IMR-90 (cell line): ENCODE data around the gene ARFIP2. TPM values are rescaled to one million over a fixed set of nuclear protein-coding genes. Genes with fewer than 3 reads are reported as not detected.
A peak's percentile ranks its signal among the peaks of the same experiment; 100 is the strongest.

Experiments used
- ATAC-seq: fragments of 200-7000 bp; cut with Tn5 transposase; 2 replicates; pipeline ENCODE4 v1.9.1; 2020; ENCODE audit warnings: low read depth, mild to moderate bottlenecking, moderate library complexity
- BruUV-seq: library from RNA; stranded (reverse); fragments of 400-500 nt; replicated peaks from 2 replicates; lab custom pipeline; 2021; lab: Mats Ljungman, UMichigan
- CTCF ChIA-PET: fragments of 300-600 bp; formaldehyde crosslinking; extraction: SDS; loops from one replicate; lab custom pipeline; 2021; ENCODE audit warnings: antibody characterized with exemption; lab: Yijun Ruan, JAX
- POLR2A ChIA-PET: fragments of 300-600 bp; sonication (Branson Sonifier 250); formaldehyde crosslinking; loops from one replicate; lab custom pipeline; 2022; ENCODE audit warnings: antibody characterized with exemption; ENCODE audit not compliant: unreplicated experiment; lab: Charles Lee
- DNase-seq: peaks from one replicate; pipeline ENCODE4 v3.0.0; 2013
- H2AFZ ChIP-seq: replicated peaks from 2 replicates; pipeline ENCODE3; 2013; ENCODE audit warnings: low read length, mild to moderate bottlenecking; ENCODE audit not compliant: poor library complexity
- H2AK5ac ChIP-seq: 2 replicates; pipeline ENCODE4 v1.6.1; 2013; ENCODE audit warnings: low read depth, low read length, inconsistent platforms
- H2AK9ac ChIP-seq: replicated peaks from 2 replicates; pipeline ENCODE3; 2013; ENCODE audit warnings: mild to moderate bottlenecking, low read depth, low read length, moderate library complexity; ENCODE audit not compliant: poor library complexity
- H2BK120ac ChIP-seq: 2 replicates; pipeline ENCODE4 v1.6.1; 2013; ENCODE audit warnings: low read depth, low read length, inconsistent platforms
- H2BK15ac ChIP-seq: 3 replicates; pipeline ENCODE4 v1.6.1; 2013; ENCODE audit warnings: low read depth, low read length, inconsistent platforms
- H2BK20ac ChIP-seq: 2 replicates; pipeline ENCODE4 v1.6.1; 2013; ENCODE audit warnings: low read depth, mild to moderate bottlenecking, inconsistent platforms, low read length, moderate library complexity
- H2BK5ac ChIP-seq: 2 replicates; pipeline ENCODE4 v1.6.1; 2013; ENCODE audit warnings: mild to moderate bottlenecking, low read depth, low read length, inconsistent platforms; ENCODE audit not compliant: poor library complexity, severe bottlenecking
- H3K14ac ChIP-seq: replicated peaks from 2 replicates; pipeline ENCODE4 v1.6.1; 2013; ENCODE audit warnings: low read depth, low read length, inconsistent platforms
- H3K18ac ChIP-seq: 2 replicates; pipeline ENCODE4 v1.6.1; 2013; ENCODE audit warnings: low read depth, low read length, control low read depth
- H3K23ac ChIP-seq: 2 replicates; pipeline ENCODE4 v1.6.1; 2013; ENCODE audit warnings: low read depth, low read length, inconsistent platforms
- H3K27ac ChIP-seq: 2 replicates; pipeline ENCODE4 v1.5.1; 2013; ENCODE audit warnings: mild to moderate bottlenecking, control low read depth, low read length; ENCODE audit not compliant: insufficient read depth
- H3K27me3 ChIP-seq: 2 replicates; pipeline ENCODE4 v1.6.1; 2013; ENCODE audit warnings: low read length; ENCODE audit not compliant: control insufficient read depth, insufficient read depth
- H3K36me3 ChIP-seq: 2 replicates; pipeline ENCODE4 v1.6.1; 2013; ENCODE audit warnings: low read length, mixed read lengths; ENCODE audit not compliant: control insufficient read depth, insufficient read depth
- H3K4ac ChIP-seq: 2 replicates; pipeline ENCODE4 v1.6.1; 2013; ENCODE audit warnings: low read depth, low read length, inconsistent platforms
- H3K4me1 ChIP-seq: 2 replicates; pipeline ENCODE4 v1.6.1; 2013; ENCODE audit warnings: low read length, mixed read lengths; ENCODE audit not compliant: control insufficient read depth, insufficient read depth
- H3K4me2 ChIP-seq: 2 replicates; pipeline ENCODE4 v1.6.1; 2013; ENCODE audit warnings: low read depth, mild to moderate bottlenecking, control low read depth, low read length, moderate library complexity
- H3K4me3 ChIP-seq: 2 replicates; pipeline ENCODE4 v1.5.1; 2013; ENCODE audit warnings: low read depth, mild to moderate bottlenecking, control low read depth, low read length, moderate library complexity; ENCODE audit not compliant: insufficient read depth
- H3K56ac ChIP-seq: 2 replicates; pipeline ENCODE4 v1.6.1; 2013; ENCODE audit warnings: low read length, inconsistent platforms; ENCODE audit not compliant: insufficient read depth; ENCODE audit errors: extremely low read depth
- H3K79me1 ChIP-seq, 2 experiments: 2 replicates each; pipeline ENCODE4 v1.6.1; 2013; ENCODE audit warnings: low read length in 2 of 2, inconsistent platforms in 1 of 2, low read depth in 1 of 2
- H3K9ac ChIP-seq: 2 replicates; pipeline ENCODE4 v1.6.1; 2013; ENCODE audit warnings: low read depth, low read length, control low read depth
- H3K9me1 ChIP-seq: 2 replicates; pipeline ENCODE4 v1.6.1; 2013; ENCODE audit warnings: low read length, inconsistent platforms; ENCODE audit not compliant: insufficient read depth
- H3K9me3 ChIP-seq: 2 replicates; pipeline ENCODE4 v1.6.1; 2013; ENCODE audit warnings: low read length; ENCODE audit not compliant: control insufficient read depth, insufficient read depth
- H4K20me1 ChIP-seq: 2 replicates; pipeline ENCODE4 v1.6.1; 2013; ENCODE audit warnings: low read length, inconsistent platforms; ENCODE audit not compliant: insufficient read depth
- H4K5ac ChIP-seq: 2 replicates; pipeline ENCODE4 v1.6.1; 2013; ENCODE audit warnings: mild to moderate bottlenecking, low read depth, low read length, control low read depth
- H4K8ac ChIP-seq, 2 experiments: 2 replicates each; pipeline ENCODE4 v1.6.1; 2013; ENCODE audit warnings: low read depth in 2 of 2, low read length in 2 of 2, control low read depth in 1 of 2, inconsistent platforms in 1 of 2
- H4K91ac ChIP-seq: 2 replicates; pipeline ENCODE4 v1.6.1; 2013; ENCODE audit warnings: low read depth, low read length, inconsistent platforms; ENCODE audit not compliant: insufficient read depth
- CTCF ChIP-seq: conservative IDR thresholded peaks from 2 replicates; pipeline ENCODE4 v1.5.1; 2012; ENCODE audit warnings: mild to moderate bottlenecking, low read depth, low read length, improper control_type of control experiment
- FOS ChIP-seq: fragments of 150-350 bp; IDR thresholded peaks from 2 replicates; pipeline ENCODE4 v1.6.1; 2016; ENCODE audit warnings: low read depth, low read length
- MAZ ChIP-seq: IDR thresholded peaks from 2 replicates; pipeline ENCODE4 v1.6.1; 2012; ENCODE audit warnings: low read depth, mild to moderate bottlenecking, low read length, improper control_type of control experiment, moderate library complexity, borderline replicate concordance
- RAD21 ChIP-seq: IDR thresholded peaks from 2 replicates; pipeline ENCODE4 v1.6.1; 2012; ENCODE audit warnings: low read length, improper control_type of control experiment
- RCOR1 ChIP-seq: IDR thresholded peaks from 2 replicates; pipeline ENCODE4 v1.6.1; 2012; ENCODE audit warnings: mild to moderate bottlenecking, low read length, improper control_type of control experiment; ENCODE audit not compliant: insufficient replicate concordance
- SMC3 ChIP-seq: fragments of 150-350 bp; IDR thresholded peaks from 2 replicates; pipeline ENCODE4 v1.6.1; 2016; ENCODE audit warnings: low read depth, mild to moderate bottlenecking, antibody characterized with exemption, low read length, moderate library complexity
- WGBS, 2 experiments: methylation state at CpG; one replicate each; pipeline versions ENCODE4 v1.1.5 to v1.1.7; 2013; ENCODE audit warnings: missing lambda C conversion rate in 2 of 2; ENCODE audit not compliant: insufficient read length in 1 of 2; ENCODE audit errors: extremely low coverage in 2 of 2; 5-methylcytosine and 5-hydroxymethylcytosine counted together
- dilution Hi-C: fragments of 300-500 bp; cut with HindIII; formaldehyde crosslinking; loops from one replicate; pipeline ENCODE4 v1.14.3; 2018; ENCODE audit warnings: low sequenced_read_pairs; ENCODE audit not compliant: unreplicated experiment
- in situ Hi-C: fragments of 300-500 bp; cut with MboI; formaldehyde crosslinking; loops from 3 replicates; pipeline ENCODE4 v1.14.3; 2019; ENCODE audit warnings: low sequenced_read_pairs, inconsistent platforms, mixed read lengths
- intact Hi-C: fragments of 100-400 bp; cut with micrococcal nuclease; formaldehyde crosslinking; loops from 2 replicates; pipeline ENCODE4 v1.10.0; 2022
- polyA plus RNA-seq, 3 experiments: library from polyadenylated mRNA; depleted of rRNA; stranded (reverse); fragments of >200 nt; gene quantifications; 2 replicates each; pipeline ENCODE4 v1.2.3, GENCODE V29; 2012; ENCODE audit warnings: low replicate concordance in 1 of 3
- total RNA-seq: library from RNA; depleted of rRNA; stranded (reverse); fragments of >200 nt; gene quantifications from 2 replicates; pipeline ENCODE4 v1.2.3, GENCODE V29; 2012

Gene ARFIP2
- total and polyA plus RNA-seq, 2 of the 4 experiments (the other 2 are of a cell fraction), result 84.4 to 93.9 TPM

- H3K9me1 ChIP-seq, result peaks cover 17% of the 10 kb centered on the region
- peak overlapping the region; percentile 90 for H3K14ac ChIP-seq
- H3K4ac ChIP-seq, result peak overlapping the region; percentile 60; the same call in 1 of the 2 replicates
- POLR2A ChIA-PET, result no interaction called here
- peaks cover 5% of the 10 kb centered on the region for H3K36me3 ChIP-seq
- peak overlapping the region; percentile 72 for H4K91ac ChIP-seq
- H3K9ac ChIP-seq, result 0 out of 2 replicates have a peak overlapping the region, but pooled peaks have one; percentile 50
- in situ Hi-C loops (no loop called here), intact Hi-C loops (no loop called here), dilution Hi-C loops (no loop called here)
- H3K79me1 ChIP-seq, result peaks cover 36 to 80% of the 10 kb centered on the region in 2 experiments
- H2AK5ac ChIP-seq, result peak overlapping the region; percentile 67; the same call in 1 of the 2 replicates
- CTCF ChIA-PET, result interaction anchor here (0.9 kb wide), 1 partner anchor 90 kb away, joined by 4 read pairs; no protein-coding TSS in a partner anchor
- H2BK5ac ChIP-seq, result peak overlapping the region; percentile 62
- H3K9me3 ChIP-seq, result no peaks in the 10 kb centered on the region
- H3K18ac ChIP-seq, result peak overlapping the region; percentile 36; the same call in 1 of the 2 replicates
- no peak for DNase-seq
- no peak for TF ChIP-seq SMC3
- no peak for TF ChIP-seq RCOR1
- TF ChIP-seq MAZ, result no peak
- no peak for TF ChIP-seq FOS
- no peak for TF ChIP-seq CTCF
- no peak for TF ChIP-seq RAD21
- H4K20me1 ChIP-seq, result peaks cover 6% of the 10 kb centered on the region; the same call in 1 of the 2 replicates
- no peak overlapping the region for H2BK120ac ChIP-seq
- H3K27ac ChIP-seq, result no peak overlapping the region
- peak overlapping the region; percentile 58; the same call in 1 of the 2 replicates for H3K23ac ChIP-seq
- no TSS peak for BruUV-seq
- no peak for ATAC-seq
- 100% methylated on average over 1 of the region's 1 CpG; no CpG with 5 or more reads in 1 of the 2 experiments for WGBS, 2 experiments
- no peak overlapping the region for H3K4me2 ChIP-seq
- peaks cover 5% of the 10 kb centered on the region for H3K4me1 ChIP-seq
- no peak overlapping the region for H3K56ac ChIP-seq
- H2AFZ ChIP-seq, result no peak overlapping the region
- no peak overlapping the region for H2AK9ac ChIP-seq
- H4K5ac ChIP-seq, result peak overlapping the region; percentile 23; the same call in 1 of the 2 replicates
- H2BK20ac ChIP-seq, result no peak overlapping the region
- H4K8ac ChIP-seq, result peak overlapping the region; percentile 90 to 91
- no peak overlapping the region for H3K4me3 ChIP-seq
- H3K27me3 ChIP-seq, result no peaks in the 10 kb centered on the region
- H2BK15ac ChIP-seq, result 0 out of 3 replicates have a peak overlapping the region, but pooled peaks have one; percentile 38
These were observed 11.5 kb downstream of the ARFIP2 start for GRCh38 chr11:6469599-6469998.
